Heart left ventricle (tissue), 16 donors: Measurements from ENCODE around the gene RIPK4. TPM values are rescaled to one million over a fixed set of nuclear protein-coding genes. Genes with fewer than 3 reads are reported as not detected.

Source experiments
- ATAC-seq, 4 donors: fragments of 200-7000 bp; cut with Tn5 transposase; one replicate each; pipeline ENCODE4 v1.9.1; 2020 to 2022; ENCODE audit warnings: moderate library complexity in 4 of 4, mild to moderate bottlenecking in 3 of 4, moderate number of reproducible peaks in 1 of 4
- DNase-seq, 5 donors: peaks; one replicate each; pipeline ENCODE4 v3.0.0-alpha.2; 2020
- H3K27ac ChIP-seq, 12 donors: fragments of 200-600 bp; sonication (generic) in 4 of 12; one replicate each; pipeline versions ENCODE4 v1.5.0 to v1.8.0; 2016 to 2022; ENCODE audit warnings: mild to moderate bottlenecking in 2 of 12
- H3K27me3 ChIP-seq, 9 donors: fragments of 200-600 bp; sonication (generic) in 2 of 9; one replicate each; pipeline versions ENCODE4 v1.5.1 to v1.8.0; 2016 to 2022; ENCODE audit warnings: mild to moderate bottlenecking in 3 of 9
- H3K36me3 ChIP-seq, 9 donors: fragments of 200-600 bp; sonication (generic) in 2 of 9; one replicate each; pipeline versions ENCODE4 v1.5.0 to v1.8.0; 2018 to 2022; ENCODE audit warnings: mild to moderate bottlenecking in 2 of 9
- H3K4me1 ChIP-seq, 12 donors: fragments of 200-600 bp; sonication (generic) in 4 of 12; one replicate each; pipeline versions ENCODE4 v1.5.0 to v1.8.0; 2016 to 2022; ENCODE audit warnings: mild to moderate bottlenecking in 3 of 12
- H3K4me3 ChIP-seq, 12 donors: fragments of 200-600 bp; sonication (generic) in 4 of 12; one replicate each; pipeline versions ENCODE4 v1.5.0 to v1.8.0; 2017 to 2022; ENCODE audit warnings: mild to moderate bottlenecking in 9 of 12, moderate library complexity in 4 of 12
- H3K9me3 ChIP-seq, 12 donors: fragments of 200-600 bp; sonication (generic) in 4 of 12; one replicate each; pipeline versions ENCODE4 v1.5.0 to v1.8.0; 2016 to 2022; ENCODE audit warnings: mild to moderate bottlenecking in 1 of 12
- POLR2A ChIP-seq, 2 donors: fragments of 450-650 bp; IDR thresholded peaks; one replicate each; pipeline ENCODE4 v1.6.1; 2017; ENCODE audit warnings: antibody characterized with exemption in 2 of 2, mild to moderate bottlenecking in 2 of 2, moderate library complexity in 2 of 2
- WGBS, 4 donors: extraction: QIAGEN DNeasy Blood & Tissue Kit in 2 of 4; methylation state at CpG; one replicate each; pipeline versions ENCODE4 v1.1.5 to v1.1.7; 2013 to 2018; 5-methylcytosine and 5-hydroxymethylcytosine counted together
- intact Hi-C, 10 donors: fragments of 100-400 bp; cut with DNase I; formaldehyde crosslinking; loops; one replicate each; pipeline versions ENCODE4 v1.11.1 to v1.14.2; 2022
- polyA plus RNA-seq, 2 donors: library from polyadenylated mRNA; stranded (reverse); fragments of 200-250 nt; gene quantifications; one replicate each; pipeline ENCODE4 v1.2.3, GENCODE V29; 2013
- total RNA-seq, 9 donors: library from RNA; depleted of rRNA in 2 of 9; stranded (reverse); fragments of >200 nt in 2 of 9; fragmentation: NEBNext Ultra II Directional in 3 of 9; extraction: Animal tissue kit (Norgen Biotek cat#: 25700) in 3 of 9; gene quantifications; one replicate each; pipeline versions ENCODE4 v1.1.0 to v1.2.4, GENCODE V29; 2016 to 2023
- TF ChIP-seq, protein P1 (sequence below), 12 donors: fragments of 200-600 bp; sonication (generic) in 4 of 12; IDR thresholded peaks; one replicate each; pipeline versions ENCODE4 v1.5.0 to v1.8.0; 2018 to 2022; ENCODE audit warnings: antibody characterized with exemption in 12 of 12, mild to moderate bottlenecking in 5 of 12
- donor health status: ischemic (EF 13 %, LVEDD 7.1; RV severe dilation, severe dysfunction).
- donor health status: healthy with polysubstance abuse.
- donor health status: DM: no; HTN: yes; CAD: no.
- donor health status: DM: no; HTN: no; CAD: no.
- donor health status: ischemic (EF 25% LVEDD 6.9; RV normal size, moderate dysfunction).
- donor health status: ischemic (EF 25% LVEDD 5.7; RV mildly dilated, moderate dysfunction).
- donor health status: healthy.
- donor health status: DM: yes; HTN: yes; CAD: no.
- donor health status: ischemic (EF 35%, LVEDD 5.7; RV mildly dilated, moderate dysfunction).
- donor health status: nonischemic (EF 11% LVEDD 7.7; RV severe dilation, severe dysfunction).
- donor health status: DM: yes; HTN: yes; CAD: no.
- donor health status: PGD.
- donor health status: ischemic (EF 29% LVEDD 5.4; RV normal size, mild dysfunction).
- donor health status: nonischemic (EF 23%, LVEDD 6.1; RV moderate dilation, normal function).

The RIPK4 gene
- total and polyA plus RNA-seq, 11 donors: 0.04 to 2.0 (median 0.08) TPM; not detected in 2

DNA sequence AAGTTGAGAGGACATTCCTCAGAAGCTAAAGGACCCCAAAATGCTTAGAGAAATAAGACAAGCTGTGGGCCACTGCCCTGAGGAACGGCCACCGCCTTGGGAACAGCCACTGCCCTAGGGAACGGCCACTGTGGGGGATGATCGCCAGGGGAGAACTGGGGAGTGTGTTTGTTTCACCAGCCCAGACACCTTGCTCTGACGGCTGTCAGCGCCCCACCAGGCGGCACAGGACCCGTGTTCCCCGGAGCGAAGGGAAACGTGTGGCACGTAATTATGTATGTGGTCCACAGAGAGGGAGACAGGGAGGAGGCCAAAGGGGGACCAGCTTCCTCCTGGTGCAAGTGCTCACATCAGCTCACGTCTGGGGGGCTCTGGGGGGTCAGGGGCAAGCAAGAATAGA lies 45.8 kb upstream of the RIPK4 start:
- no peak for ATAC-seq
- TF ChIP-seq, protein P1, sequence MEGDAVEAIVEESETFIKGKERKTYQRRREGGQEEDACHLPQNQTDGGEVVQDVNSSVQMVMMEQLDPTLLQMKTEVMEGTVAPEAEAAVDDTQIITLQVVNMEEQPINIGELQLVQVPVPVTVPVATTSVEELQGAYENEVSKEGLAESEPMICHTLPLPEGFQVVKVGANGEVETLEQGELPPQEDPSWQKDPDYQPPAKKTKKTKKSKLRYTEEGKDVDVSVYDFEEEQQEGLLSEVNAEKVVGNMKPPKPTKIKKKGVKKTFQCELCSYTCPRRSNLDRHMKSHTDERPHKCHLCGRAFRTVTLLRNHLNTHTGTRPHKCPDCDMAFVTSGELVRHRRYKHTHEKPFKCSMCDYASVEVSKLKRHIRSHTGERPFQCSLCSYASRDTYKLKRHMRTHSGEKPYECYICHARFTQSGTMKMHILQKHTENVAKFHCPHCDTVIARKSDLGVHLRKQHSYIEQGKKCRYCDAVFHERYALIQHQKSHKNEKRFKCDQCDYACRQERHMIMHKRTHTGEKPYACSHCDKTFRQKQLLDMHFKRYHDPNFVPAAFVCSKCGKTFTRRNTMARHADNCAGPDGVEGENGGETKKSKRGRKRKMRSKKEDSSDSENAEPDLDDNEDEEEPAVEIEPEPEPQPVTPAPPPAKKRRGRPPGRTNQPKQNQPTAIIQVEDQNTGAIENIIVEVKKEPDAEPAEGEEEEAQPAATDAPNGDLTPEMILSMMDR (IDR thresholded peaks at IDR 0.05): no peak
- no peak for TF ChIP-seq POLR2A (IDR thresholded peaks at IDR 0.05)
- 89 to 93% (median 92%) methylated on average over 13 of the region's 13 CpGs for WGBS, 4 donors
- DNase-seq: peak in 1 of 5 donors; percentile 43
- no peaks in the 10 kb centered on the region for H3K9me3 ChIP-seq
- H3K27me3 ChIP-seq: no peaks in the 10 kb centered on the region
- peaks cover 0 to 51% (median 34%) of the 10 kb centered on the region in 9 donors for H3K36me3 ChIP-seq
- intact Hi-C loops: no loop called here
- no peak overlapping the region for H3K27ac ChIP-seq
- peaks cover 0 to 9% (median 0%) of the 10 kb centered on the region in 12 donors for H3K4me1 ChIP-seq
- no peak overlapping the region for H3K4me3 ChIP-seq

DNA sequence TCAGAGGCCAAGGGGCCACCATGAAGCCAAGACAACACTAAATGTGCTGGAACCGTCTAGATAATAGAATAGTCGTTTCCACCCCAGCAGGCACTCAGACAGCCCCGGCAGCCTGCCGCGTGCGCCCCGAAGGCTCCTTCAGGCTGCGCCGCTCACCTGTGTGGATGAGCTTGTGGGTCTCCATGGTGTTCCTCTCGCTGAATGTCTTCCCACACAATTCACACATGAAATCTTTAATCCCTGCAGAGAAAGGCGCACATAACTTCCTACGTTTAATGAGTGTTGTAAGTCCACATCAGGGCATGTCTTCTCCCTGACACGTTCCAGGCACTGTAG lies 43.7 kb upstream of the RIPK4 start:
- Histone ChIP-seq H3K9me3 (no peaks in the 10 kb centered on the region), H3K27ac (no peak overlapping the region), H3K4me3 (no peak overlapping the region), H3K4me1 (no peaks in the 10 kb centered on the region), H3K36me3 (peaks cover 0 to 46% (median 34%) of the 10 kb centered on the region in 9 donors), H3K27me3 (no peaks in the 10 kb centered on the region)
- no peak for DNase-seq
- TF ChIP-seq, protein P1 (IDR thresholded peaks at IDR 0.05): no peak
- TF ChIP-seq POLR2A (IDR thresholded peaks at IDR 0.05): no peak
- no peak for ATAC-seq
- intact Hi-C loops: no loop called here
- 93 to 94% (median 94%) methylated on average over 13 of the region's 13 CpGs for WGBS, 4 donors

DNA sequence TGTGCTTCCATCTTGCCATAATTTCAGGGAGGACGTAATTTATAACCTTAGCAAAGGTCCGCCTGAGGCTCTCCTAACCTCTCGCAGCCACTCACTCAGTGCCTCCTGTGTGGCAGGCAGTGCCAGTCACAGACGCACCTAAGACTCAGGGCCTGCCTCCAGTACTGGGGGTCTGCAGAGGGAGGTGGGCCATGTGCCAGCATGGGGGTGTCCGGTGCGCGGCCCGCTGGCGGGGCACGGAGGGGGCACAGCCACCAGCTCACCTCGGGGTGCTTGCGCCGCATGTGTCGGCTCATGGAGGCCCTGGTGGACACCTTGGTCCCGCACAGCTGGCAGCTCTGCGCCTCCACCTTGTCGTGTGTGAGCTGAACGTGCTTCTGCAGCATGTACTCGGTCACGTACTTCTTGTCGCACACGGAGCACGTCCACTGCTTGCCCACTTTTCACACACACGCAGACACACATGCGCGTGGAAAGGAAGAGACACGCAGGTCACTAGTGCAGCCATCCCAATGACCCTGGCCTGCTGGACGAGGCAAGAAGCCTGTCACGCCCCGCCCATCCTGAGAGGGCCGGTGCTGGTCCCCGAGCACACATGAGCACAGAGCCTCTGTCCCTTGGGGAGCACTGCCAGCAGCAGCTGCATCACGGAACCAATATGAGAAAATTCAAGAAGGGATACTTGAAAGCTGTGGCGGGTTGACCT lies 43.2 kb upstream of the RIPK4 start:
- Histone ChIP-seq H3K9me3 (no peaks in the 10 kb centered on the region), H3K4me1 (no peaks in the 10 kb centered on the region), H3K36me3 (peaks cover 0 to 41% (median 30%) of the 10 kb centered on the region in 9 donors), H3K4me3 (no peak overlapping the region), H3K27ac (no peak overlapping the region), H3K27me3 (no peaks in the 10 kb centered on the region)
- 94 to 95% (median 95%) methylated on average over 13 to 34 of the region's 34 CpGs for WGBS, 4 donors
- TF ChIP-seq POLR2A (IDR thresholded peaks at IDR 0.05): no peak
- TF ChIP-seq, protein P1 (IDR thresholded peaks at IDR 0.05): no peak
- intact Hi-C loops: no loop called here
- no peak for ATAC-seq
- no peak for DNase-seq

DNA sequence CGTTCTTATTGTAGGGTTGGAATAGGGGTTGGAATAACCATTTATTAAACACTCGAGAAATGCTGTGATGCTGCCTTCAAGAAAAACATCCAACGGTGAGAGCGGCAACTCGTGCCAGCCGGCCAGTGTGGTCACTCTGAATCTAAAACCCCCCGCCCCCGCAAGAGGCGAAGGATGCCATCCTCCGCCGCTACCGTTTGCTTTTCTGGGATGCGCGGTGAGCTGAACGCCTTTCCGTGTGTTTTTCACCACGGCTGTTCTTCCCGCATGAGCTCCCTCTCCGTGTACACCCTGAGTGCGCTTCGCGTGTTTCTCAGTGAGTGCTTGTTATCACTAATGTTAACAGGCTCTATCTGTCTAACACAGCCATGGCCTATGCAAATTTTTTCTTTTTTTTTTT lies 42.0 kb upstream of the RIPK4 start:
- TF ChIP-seq, protein P1 (IDR thresholded peaks at IDR 0.05): no peak
- TF ChIP-seq POLR2A (IDR thresholded peaks at IDR 0.05): no peak
- H3K9me3 ChIP-seq: no peaks in the 10 kb centered on the region
- no peaks in the 10 kb centered on the region for H3K27me3 ChIP-seq
- H3K4me1 ChIP-seq: no peaks in the 10 kb centered on the region
- intact Hi-C loops: no loop called here
- WGBS, 4 donors: 95 to 98% (median 97%) methylated on average over 22 of the region's 22 CpGs
- DNase-seq (no peak), ATAC-seq (no peak)
- H3K36me3 ChIP-seq: peaks cover 0 to 38% (median 28%) of the 10 kb centered on the region in 9 donors
- no peak overlapping the region for H3K27ac ChIP-seq
- no peak overlapping the region for H3K4me3 ChIP-seq
